GM12864 (cell line): Measurements from ENCODE around the gene BMI1.
A peak's percentile ranks its signal among the peaks of the same experiment; 100 is the strongest.

ENCODE experiments used
- DNase-seq: peaks from one replicate; pipeline ENCODE4 v3.0.0-alpha.2; 2011; ENCODE audit warnings: low read depth
- H3K4me3 ChIP-seq: 2 replicates; pipeline ENCODE4 v1.5.1; 2011; ENCODE audit warnings: mild to moderate bottlenecking, low read depth, low read length, control low read depth
- CTCF ChIP-seq: IDR thresholded peaks from 2 replicates; pipeline ENCODE4 v1.5.1; 2011; ENCODE audit warnings: low read depth, mild to moderate bottlenecking, moderate library complexity, low read length, control low read depth, inconsistent platforms; ENCODE audit errors: missing control alignments

The BMI1 gene

GRCh38 chr10:22314852-22315251 is 6.0 kb upstream of the BMI1 start:
- H3K4me3 ChIP-seq = no peak overlapping the region; the same call in 1 of the 2 replicates
- DNase-seq = no peak
- TF ChIP-seq CTCF = no peak

GRCh38 chr10:22315455-22316285 is 5.2 kb upstream of the BMI1 start:
- TF ChIP-seq CTCF = no peak
- H3K4me3 ChIP-seq = peak overlapping the region; percentile 81
- no peak for DNase-seq

- no peak for DNase-seq
- H3K4me3 ChIP-seq = peak within 1 kb of the TSS; percentile 81
- no peak for TF ChIP-seq CTCF
These were observed 4.4 kb upstream of the BMI1 start, which contains the start of gene COMMD3 for GRCh38 chr10:22316286-22317075. Gene COMMD3 (plus strand): TSS chr10:22316388. CDS start chr10:22316418, 30 bp downstream.

GRCh38 chr10:22317076-22317370 is 3.9 kb upstream of the BMI1 start:
- TF ChIP-seq CTCF = no peak
- DNase-seq = no peak
- H3K4me3 ChIP-seq = peak overlapping the region; percentile 81

GRCh38 chr10:22317771-22318565 is 2.9 kb upstream of the BMI1 start:
- TF ChIP-seq CTCF = no peak
- peak overlapping the region; percentile 26; the same call in 1 of the 2 replicates for H3K4me3 ChIP-seq
- no peak for DNase-seq

GRCh38 chr10:22318772-22319171 is 2.1 kb upstream of the BMI1 start:
- TF ChIP-seq CTCF = no peak
- no peak for DNase-seq
- H3K4me3 ChIP-seq = no peak overlapping the region
